SK-N-SH (cell line): ENCODE data around the gene GNB1L. TPM values are rescaled to one million over a fixed set of nuclear protein-coding genes. Genes with fewer than 3 reads are reported as not detected.
A peak's percentile ranks its signal among the peaks of the same experiment; 100 is the strongest.

Experiments
- CTCF ChIA-PET: fragments of 300-600, 350-600 bp; formaldehyde crosslinking; extraction: SDS; loops from one replicate; lab custom pipeline; 2021; lab: Yijun Ruan, JAX
- POLR2A ChIA-PET: fragments of 350-600 bp; sonication (Branson Sonifier 250); formaldehyde crosslinking; extraction: SDS; loops from one replicate; lab custom pipeline; 2020; ENCODE audit warnings: antibody characterized with exemption, inconsistent platforms; lab: Yijun Ruan, JAX
- DNase-seq: peaks from one replicate; pipeline ENCODE4 v3.0.0; 2012
- H2AFZ ChIP-seq: fragments of 200-600 bp; sonication (generic); 2 replicates; pipeline ENCODE4 v1.8.1; 2016; ENCODE audit warnings: antibody characterized with exemption, mild to moderate bottlenecking, low read depth
- H3F3A ChIP-seq: fragments of 200-600 bp; sonication (generic); replicated peaks from 2 replicates; pipeline ENCODE3; 2016; ENCODE audit warnings: antibody characterized with exemption, mild to moderate bottlenecking; ENCODE audit not compliant: insufficient read depth
- H3K27ac ChIP-seq, 2 experiments: fragments of 200-500 bp in 1 of 2; fragments of 200-600 bp in 1 of 2; sonication (Bioruptor generic) in 1 of 2; sonication (generic), shearing (Covaris generic) in 1 of 2; 2 replicates each; pipeline versions ENCODE4 v1.5.1 to v1.6.1; 2014 to 2016; ENCODE audit warnings: low read depth in 2 of 2, inconsistent platforms in 1 of 2, low read length in 1 of 2, mild to moderate bottlenecking in 1 of 2, mixed read lengths in 1 of 2
- H3K27me3 ChIP-seq: fragments of 200-600 bp; sonication (generic), shearing (Covaris generic); 2 replicates; pipeline ENCODE4 v1.6.1; 2016; ENCODE audit warnings: mixed run types; ENCODE audit not compliant: insufficient read depth
- H3K36me3 ChIP-seq, 2 experiments: fragments of 200-500 bp in 1 of 2; fragments of 200-600 bp in 1 of 2; sonication (Bioruptor generic) in 1 of 2; sonication (generic) in 1 of 2; replicated peaks in 1 of 2; 2 replicates each; pipeline versions ENCODE3 to v1.5.1; 2014 to 2016; ENCODE audit warnings: low read length in 1 of 2, mild to moderate bottlenecking in 1 of 2; ENCODE audit not compliant: insufficient read depth in 2 of 2, control insufficient read depth in 1 of 2
- H3K4me1 ChIP-seq, 2 experiments: fragments of 200-500 bp in 1 of 2; fragments of 200-600 bp in 1 of 2; sonication (Bioruptor generic) in 1 of 2; sonication (generic), shearing (Covaris generic) in 1 of 2; 2 replicates each; pipeline versions ENCODE4 v1.5.1 to v1.6.1; 2014 to 2016; ENCODE audit warnings: low read depth in 1 of 2, low read length in 1 of 2, mixed run types in 1 of 2; ENCODE audit not compliant: insufficient read depth in 2 of 2, control insufficient read depth in 1 of 2
- H3K4me2 ChIP-seq: fragments of 200-600 bp; sonication (generic), shearing (Covaris generic); 2 replicates; pipeline ENCODE4 v1.6.1; 2017; ENCODE audit warnings: mixed run types
- H3K4me3 ChIP-seq, 2 experiments: fragments of 200-500 bp in 1 of 2; fragments of 200-600 bp in 1 of 2; sonication (Bioruptor generic) in 1 of 2; sonication (generic), shearing (Covaris generic) in 1 of 2; 2 replicates each; pipeline versions ENCODE4 v1.5.1 to v1.8.1; 2014 to 2016; ENCODE audit warnings: low read depth in 2 of 2, inconsistent platforms in 1 of 2, low read length in 1 of 2, mild to moderate bottlenecking in 1 of 2, mixed read lengths in 1 of 2, moderate library complexity in 1 of 2
- H3K79me2 ChIP-seq: fragments of 200-600 bp; sonication (generic); 2 replicates; pipeline ENCODE4 v1.8.1; 2017; ENCODE audit warnings: mild to moderate bottlenecking; ENCODE audit not compliant: insufficient read depth
- H3K9ac ChIP-seq: fragments of 200-600 bp; sonication (generic); 2 replicates; pipeline ENCODE4 v1.6.1; 2017; ENCODE audit warnings: mixed run types
- H3K9me2 ChIP-seq: fragments of 200-600 bp; sonication (generic); 2 replicates; pipeline ENCODE4 v1.6.1; 2017; ENCODE audit warnings: mixed run types
- H3K9me3 ChIP-seq: fragments of 200-600 bp; sonication (generic); 2 replicates; pipeline ENCODE4 v1.6.1; 2017; ENCODE audit warnings: mixed run types, mild to moderate bottlenecking, moderate library complexity
- H4K20me1 ChIP-seq: fragments of 200-600 bp; sonication (generic); 2 replicates; pipeline ENCODE4 v1.6.1; 2017; ENCODE audit warnings: mild to moderate bottlenecking, mixed run types; ENCODE audit not compliant: insufficient read depth
- EP300 ChIP-seq, 2 experiments: IDR thresholded peaks; 2 replicates each; pipeline versions ENCODE4 v1.4.0 to v1.6.1; 2012; ENCODE audit warnings: borderline replicate concordance in 1 of 2, low read depth in 1 of 2, low read length in 1 of 2
- FOXJ3 ChIP-seq: sonication (generic); formaldehyde crosslinking; IDR thresholded peaks from 2 replicates; pipeline ENCODE4 v1.5.1; 2020; ENCODE audit warnings: mild to moderate bottlenecking, missing genetic modification reagents
- MXI1 ChIP-seq: IDR thresholded peaks from 2 replicates; pipeline ENCODE4 v1.6.1; 2012; ENCODE audit warnings: mild to moderate bottlenecking, low read depth, low read length, improper control_type of control experiment
- RCOR1 ChIP-seq: fragments of 150-350 bp; IDR thresholded peaks from 2 replicates; pipeline ENCODE4 v1.6.1; 2017; ENCODE audit warnings: antibody characterized with exemption, low read length
- RFX5 ChIP-seq: IDR thresholded peaks from 2 replicates; pipeline ENCODE4 v1.6.1; 2012; ENCODE audit warnings: mild to moderate bottlenecking, improper control_type of control experiment, low read length
- TCF12 ChIP-seq: IDR thresholded peaks from 2 replicates; pipeline ENCODE4 v1.4.0; 2012
- TEAD4 ChIP-seq: IDR thresholded peaks from 2 replicates; pipeline ENCODE4 v1.4.0; 2012; ENCODE audit warnings: mild to moderate bottlenecking, borderline replicate concordance; ENCODE audit not compliant: insufficient read depth
- USF1 ChIP-seq: IDR thresholded peaks from 2 replicates; pipeline ENCODE4 v1.4.0; 2012; ENCODE audit warnings: low read depth, borderline replicate concordance
- WGBS: methylation state at CpG from one replicate; pipeline ENCODE4 v1.1.6; 2017; ENCODE audit warnings: low lambda C conversion rate; 5-methylcytosine and 5-hydroxymethylcytosine counted together
- polyA plus RNA-seq, 3 experiments: library from polyadenylated mRNA; depleted of rRNA; stranded (reverse); fragments of >200 nt; gene quantifications; 2 replicates each; pipeline ENCODE4 v1.2.3, GENCODE V29; 2012
- TF ChIP-seq, protein P1 (sequence below): fragments of 150-350 bp; IDR thresholded peaks from 2 replicates; pipeline ENCODE4 v1.6.1; 2017; ENCODE audit warnings: antibody characterized with exemption, low read length, low read depth, borderline replicate concordance
- TF ChIP-seq, protein P2 (sequence below): IDR thresholded peaks from 2 replicates; pipeline ENCODE4 v1.4.0; 2012; ENCODE audit warnings: low read depth
- TF ChIP-seq, protein P3 (sequence below): fragments of 200-600 bp; sonication (generic); IDR thresholded peaks from 2 replicates; pipeline ENCODE4 v1.6.1; 2017; ENCODE audit warnings: antibody characterized with exemption, mild to moderate bottlenecking, moderate library complexity

The GNB1L gene
- polyA plus RNA-seq, 1 of the 3 experiments (the other 2 are of a cell fraction): 5.9 TPM

GRCh38 chr22:19803736-19804267 is 50.9 kb downstream of the GNB1L start:
- H2AFZ ChIP-seq: no peak overlapping the region
- no peak overlapping the region for H3K4me2 ChIP-seq
- H3F3A ChIP-seq: no peaks in the 10 kb centered on the region
- 93% methylated on average over 3 of the region's 8 CpGs for WGBS
- H3K27me3 ChIP-seq: no peaks in the 10 kb centered on the region
- peaks cover 12 to 58% of the 10 kb centered on the region in 2 experiments; a peak in 3 of 4 replicates for H3K4me1 ChIP-seq
- POLR2A ChIA-PET: no interaction called here
- peak; percentile 20 for DNase-seq
- H3K27ac ChIP-seq: no peak overlapping the region
- H3K9ac ChIP-seq: no peak overlapping the region
- H3K79me2 ChIP-seq: no peaks in the 10 kb centered on the region
- no peaks in the 10 kb centered on the region for H3K36me3 ChIP-seq
- no peak overlapping the region for H3K4me3 ChIP-seq
- no peaks in the 10 kb centered on the region for H4K20me1 ChIP-seq
- no peaks in the 10 kb centered on the region for H3K9me3 ChIP-seq
- CTCF ChIA-PET: interaction anchor here (2.3 kb wide), 1 partner anchor 73 kb away, joined by 4 read pairs; no protein-coding TSS in a partner anchor
- TF ChIP-seq MXI1 (no peak), TEAD4 (no peak), RFX5 (no peak), TCF12 (no peak), USF1 (no peak)
- TF ChIP-seq, protein P1, sequence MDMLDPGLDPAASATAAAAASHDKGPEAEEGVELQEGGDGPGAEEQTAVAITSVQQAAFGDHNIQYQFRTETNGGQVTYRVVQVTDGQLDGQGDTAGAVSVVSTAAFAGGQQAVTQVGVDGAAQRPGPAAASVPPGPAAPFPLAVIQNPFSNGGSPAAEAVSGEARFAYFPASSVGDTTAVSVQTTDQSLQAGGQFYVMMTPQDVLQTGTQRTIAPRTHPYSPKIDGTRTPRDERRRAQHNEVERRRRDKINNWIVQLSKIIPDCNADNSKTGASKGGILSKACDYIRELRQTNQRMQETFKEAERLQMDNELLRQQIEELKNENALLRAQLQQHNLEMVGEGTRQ: no peak
- TF ChIP-seq, protein P2, sequence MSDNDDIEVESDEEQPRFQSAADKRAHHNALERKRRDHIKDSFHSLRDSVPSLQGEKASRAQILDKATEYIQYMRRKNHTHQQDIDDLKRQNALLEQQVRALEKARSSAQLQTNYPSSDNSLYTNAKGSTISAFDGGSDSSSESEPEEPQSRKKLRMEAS: no peak
- H3K9me2 ChIP-seq: no peaks in the 10 kb centered on the region

- no peaks in the 10 kb centered on the region for H3K79me2 ChIP-seq
- WGBS: 95% methylated on average over 15 of the region's 19 CpGs
- ChIA-PET CTCF (interaction anchor here (2.3 kb wide), 1 partner anchor 72 kb away, joined by 4 read pairs; no protein-coding TSS in a partner anchor), POLR2A (no interaction called here)
- peak; percentile 19 for DNase-seq
- no peaks in the 10 kb centered on the region for H3K36me3 ChIP-seq
- H3K27ac ChIP-seq: no peak overlapping the region
- no peak overlapping the region for H3K4me2 ChIP-seq
- no peaks in the 10 kb centered on the region for H3F3A ChIP-seq
- H3K9me2 ChIP-seq: no peaks in the 10 kb centered on the region
- no peaks in the 10 kb centered on the region for H3K27me3 ChIP-seq
- H3K4me3 ChIP-seq: no peak overlapping the region
- no peak overlapping the region for H3K9ac ChIP-seq
- no peaks in the 10 kb centered on the region for H4K20me1 ChIP-seq
- H3K4me1 ChIP-seq: peaks cover 17 to 65% of the 10 kb centered on the region in 2 experiments; a peak in 3 of 4 replicates
- TF ChIP-seq, protein P3, sequence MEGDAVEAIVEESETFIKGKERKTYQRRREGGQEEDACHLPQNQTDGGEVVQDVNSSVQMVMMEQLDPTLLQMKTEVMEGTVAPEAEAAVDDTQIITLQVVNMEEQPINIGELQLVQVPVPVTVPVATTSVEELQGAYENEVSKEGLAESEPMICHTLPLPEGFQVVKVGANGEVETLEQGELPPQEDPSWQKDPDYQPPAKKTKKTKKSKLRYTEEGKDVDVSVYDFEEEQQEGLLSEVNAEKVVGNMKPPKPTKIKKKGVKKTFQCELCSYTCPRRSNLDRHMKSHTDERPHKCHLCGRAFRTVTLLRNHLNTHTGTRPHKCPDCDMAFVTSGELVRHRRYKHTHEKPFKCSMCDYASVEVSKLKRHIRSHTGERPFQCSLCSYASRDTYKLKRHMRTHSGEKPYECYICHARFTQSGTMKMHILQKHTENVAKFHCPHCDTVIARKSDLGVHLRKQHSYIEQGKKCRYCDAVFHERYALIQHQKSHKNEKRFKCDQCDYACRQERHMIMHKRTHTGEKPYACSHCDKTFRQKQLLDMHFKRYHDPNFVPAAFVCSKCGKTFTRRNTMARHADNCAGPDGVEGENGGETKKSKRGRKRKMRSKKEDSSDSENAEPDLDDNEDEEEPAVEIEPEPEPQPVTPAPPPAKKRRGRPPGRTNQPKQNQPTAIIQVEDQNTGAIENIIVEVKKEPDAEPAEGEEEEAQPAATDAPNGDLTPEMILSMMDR: no peak
- TF ChIP-seq EP300 (IDR thresholded peaks at IDR 0.05; ENCODE audit: borderline replicate concordance in 1 of 2, low read depth in 1 of 2, low read length in 1 of 2) (no peak), FOXJ3 (no peak), RCOR1 (no peak), RFX5 (no peak)
- no peaks in the 10 kb centered on the region for H3K9me3 ChIP-seq
- no peak overlapping the region for H2AFZ ChIP-seq
These were observed 51.6 kb downstream of the GNB1L start for GRCh38 chr22:19802894-19803735.
